H1 (cell line): ENCODE results near the gene ALPG. TPM values are rescaled to one million over a fixed set of nuclear protein-coding genes. Genes with fewer than 3 reads are reported as not detected.
"Not testable (repeated sequence)": the region's sequence is repeated elsewhere in the genome, so short reads cannot be mapped to it uniquely, and the experiment has no call there.

Experiments used
- CTCF ChIA-PET: fragments of 300-600 bp; sonication (Branson Sonifier 250); formaldehyde crosslinking; loops from one replicate; lab custom pipeline; 2021; ENCODE audit not compliant: partially characterized antibody; lab: Charles Lee
- POLR2A ChIA-PET: fragments of 300-600 bp; sonication (Branson Sonifier 250); formaldehyde crosslinking; loops from one replicate; lab custom pipeline; 2021; ENCODE audit warnings: inconsistent platforms; ENCODE audit not compliant: partially characterized antibody; lab: Charles Lee
- DNase-seq, 2 experiments: peaks; one replicate each; pipeline versions ENCODE4 v3.0.0 to v3.0.0-alpha.2; 2010 to 2022; ENCODE audit warnings: low spot score in 2 of 2, low read depth in 1 of 2, mixed read lengths in 1 of 2
- FAIRE-seq: peaks from 2 replicates; lab custom pipeline; 2011; peaks lifted over from hg19 to GRCh38; lab: Jason Lieb, UNC
- H2AFZ ChIP-seq: 2 replicates; pipeline ENCODE4 v1.8.1; 2012; ENCODE audit warnings: low read length, inconsistent platforms
- H2AK5ac ChIP-seq: 2 replicates; pipeline ENCODE4 v1.6.1; 2013; ENCODE audit warnings: low read depth, low read length
- H2BK120ac ChIP-seq: replicated peaks from 2 replicates; pipeline ENCODE3; 2013; ENCODE audit warnings: low read depth, low read length, inconsistent platforms
- H2BK12ac ChIP-seq: 2 replicates; pipeline ENCODE4 v1.6.1; 2013; ENCODE audit warnings: low read depth, low read length
- H2BK15ac ChIP-seq: 2 replicates; pipeline ENCODE4 v1.6.1; 2013; ENCODE audit warnings: low read length
- H2BK20ac ChIP-seq: 2 replicates; pipeline ENCODE4 v1.6.1; 2013; ENCODE audit warnings: low read length
- H2BK5ac ChIP-seq: 2 replicates; pipeline ENCODE4 v1.6.1; 2013; ENCODE audit warnings: low read depth, low read length
- H3K14ac ChIP-seq: 2 replicates; pipeline ENCODE4 v1.6.1; 2013; ENCODE audit warnings: inconsistent platforms; ENCODE audit not compliant: insufficient read length
- H3K18ac ChIP-seq: 2 replicates; pipeline ENCODE4 v1.6.1; 2013; ENCODE audit warnings: low read length; ENCODE audit errors: extremely low read depth
- H3K23ac ChIP-seq: 2 replicates; pipeline ENCODE4 v1.6.1; 2013; ENCODE audit warnings: inconsistent platforms; ENCODE audit not compliant: insufficient read length
- H3K23me2 ChIP-seq: 2 replicates; pipeline ENCODE4 v1.6.1; 2013; ENCODE audit warnings: low read depth, low read length
- H3K27ac ChIP-seq: 2 replicates; pipeline ENCODE4 v1.6.1; 2011; ENCODE audit warnings: low read depth, low read length, inconsistent platforms
- H3K27me3 ChIP-seq, 4 experiments: replicated peaks in 1 of 4; 1 replicate in 1 of 4; 2 replicates in 3 of 4; pipeline versions ENCODE4 v1.6.1 to v1.8.1; 2011 to 2013; ENCODE audit warnings: low read length in 3 of 4, mild to moderate bottlenecking in 3 of 4, inconsistent platforms in 2 of 4, mixed read lengths in 2 of 4, moderate library complexity in 1 of 4; ENCODE audit not compliant: control insufficient read depth in 3 of 4, insufficient read depth in 3 of 4; ENCODE audit errors: extremely low read depth in 1 of 4
- H3K36me3 ChIP-seq, 4 experiments: 2 replicates each; pipeline versions ENCODE4 v1.6.1 to v1.8.1; 2011 to 2013; ENCODE audit warnings: mild to moderate bottlenecking in 4 of 4, low read length in 3 of 4, moderate library complexity in 2 of 4, control low read depth in 1 of 4, inconsistent platforms in 1 of 4; ENCODE audit not compliant: insufficient read depth in 4 of 4, control insufficient read depth in 2 of 4
- H3K4ac ChIP-seq: replicated peaks from 2 replicates; pipeline ENCODE3; 2013; ENCODE audit warnings: low read length, low read depth, mixed read lengths, inconsistent platforms; ENCODE audit not compliant: insufficient read length
- H3K4me1 ChIP-seq, 4 experiments: replicated peaks in 1 of 4; 1 replicate in 1 of 4; 2 replicates in 3 of 4; pipeline versions ENCODE4 v1.6.1 to v1.8.1; 2011 to 2013; ENCODE audit warnings: low read length in 3 of 4, inconsistent platforms in 2 of 4, mixed read lengths in 1 of 4; ENCODE audit not compliant: insufficient read depth in 4 of 4, control insufficient read depth in 3 of 4
- H3K4me2 ChIP-seq, 2 experiments: 2 replicates each; pipeline versions ENCODE4 v1.6.1 to v1.8.1; 2011 to 2013; ENCODE audit warnings: low read depth in 2 of 2, low read length in 2 of 2, control low read depth in 1 of 2, inconsistent platforms in 1 of 2, mild to moderate bottlenecking in 1 of 2; ENCODE audit not compliant: insufficient read depth in 1 of 2
- H3K4me3 ChIP-seq, 4 experiments: fragments of 200-600, 300-600 bp in 1 of 4; sonication (generic), shearing (Covaris generic), sonication (Bioruptor Twin) in 1 of 4; 2 replicates each; pipeline versions ENCODE4 v1.5.1 to v1.8.1; 2011 to 2016; ENCODE audit warnings: low read length in 4 of 4, low read depth in 3 of 4, control low read depth in 2 of 4, inconsistent platforms in 2 of 4, mild to moderate bottlenecking in 2 of 4, mixed read lengths in 1 of 4, moderate library complexity in 1 of 4; ENCODE audit not compliant: insufficient read depth in 2 of 4; ENCODE audit errors: extremely low read depth in 1 of 4
- H3K56ac ChIP-seq: replicated peaks from 2 replicates; pipeline ENCODE3; 2013; ENCODE audit warnings: low read depth, mild to moderate bottlenecking, mixed read lengths, low read length, inconsistent platforms; ENCODE audit not compliant: insufficient read length
- H3K79me1 ChIP-seq: 2 replicates; pipeline ENCODE4 v1.6.1; 2013; ENCODE audit warnings: low read depth, low read length, control low read depth
- H3K79me2 ChIP-seq, 2 experiments: 2 replicates each; pipeline versions ENCODE4 v1.6.1 to v1.8.1; 2012 to 2013; ENCODE audit warnings: low read length in 2 of 2, mild to moderate bottlenecking in 2 of 2, inconsistent platforms in 1 of 2; ENCODE audit not compliant: insufficient read depth in 2 of 2, control insufficient read depth in 1 of 2
- H3K9ac ChIP-seq, 4 experiments: replicated peaks in 1 of 4; 1 replicate in 1 of 4; 2 replicates in 3 of 4; pipeline versions ENCODE4 v1.6.1 to v1.8.1; 2011 to 2013; ENCODE audit warnings: low read depth in 3 of 4, low read length in 3 of 4, control low read depth in 2 of 4, mild to moderate bottlenecking in 2 of 4, moderate library complexity in 2 of 4, inconsistent platforms in 1 of 4; ENCODE audit errors: extremely low read depth in 1 of 4
- H3K9me3 ChIP-seq, 2 experiments: 2 replicates each; pipeline versions ENCODE4 v1.6.1 to v1.8.1; 2012 to 2013; ENCODE audit warnings: mild to moderate bottlenecking in 2 of 2, moderate library complexity in 2 of 2, control low read depth in 1 of 2, inconsistent platforms in 1 of 2, low read depth in 1 of 2, low read length in 1 of 2, mixed read lengths in 1 of 2; ENCODE audit not compliant: insufficient read depth in 2 of 2
- H4K20me1 ChIP-seq, 2 experiments: replicated peaks in 1 of 2; 2 replicates each; pipeline versions ENCODE3 to v1.8.1; 2011 to 2013; ENCODE audit warnings: inconsistent platforms in 2 of 2, low read length in 2 of 2, mild to moderate bottlenecking in 1 of 2; ENCODE audit not compliant: insufficient read depth in 2 of 2, control insufficient read depth in 1 of 2
- H4K5ac ChIP-seq: 2 replicates; pipeline ENCODE4 v1.6.1; 2013; ENCODE audit warnings: low read length, low read depth, mixed read lengths, inconsistent platforms; ENCODE audit not compliant: insufficient read length
- H4K8ac ChIP-seq: 2 replicates; pipeline ENCODE4 v1.8.0; 2013; ENCODE audit warnings: mild to moderate bottlenecking, moderate library complexity, low read length, inconsistent platforms; ENCODE audit not compliant: insufficient read depth; ENCODE audit errors: extremely low read depth
- H4K91ac ChIP-seq: replicated peaks from 2 replicates; pipeline ENCODE3; 2013; ENCODE audit warnings: low read length, mixed read lengths, inconsistent platforms; ENCODE audit not compliant: insufficient read length
- WGBS, 2 experiments: shearing (Covaris generic) in 1 of 2; methylation state at CpG; one replicate each; pipeline versions ENCODE4 v1.1.6 to v1.1.7; 2013 to 2015; ENCODE audit warnings: low lambda C conversion rate in 2 of 2, mixed read lengths in 2 of 2, inconsistent platforms in 1 of 2, low coverage in 1 of 2, missing lambda C conversion rate in 1 of 2; ENCODE audit not compliant: insufficient replicate concordance in 2 of 2, insufficient coverage in 1 of 2, insufficient read length in 1 of 2; ENCODE audit errors: extremely low coverage in 1 of 2, missing lambda C conversion rate in 1 of 2; 5-methylcytosine and 5-hydroxymethylcytosine counted together
- polyA plus RNA-seq, 7 experiments: library from polyadenylated mRNA; depleted of rRNA in 3 of 7; stranded (reverse) in 5 of 7; unstranded in 2 of 7; fragments of >200 nt in 5 of 7; fragments of 200-250 nt in 2 of 7; gene quantifications; 1 replicate in 5 of 7; 2 replicates in 1 of 7; 4 replicates in 1 of 7; pipeline versions ENCODE4 v1.2.1 to v1.2.3, GENCODE V29; 2011 to 2013; ENCODE audit warnings: missing spikeins in 2 of 7, mixed read lengths in 2 of 7
- total RNA-seq: library from RNA; stranded (reverse); fragmentation: NEBNext Ultra II Directional; extraction: Animal tissue kit (Norgen Biotek cat#: 25700); gene quantifications from 2 replicates; pipeline ENCODE4 v1.2.1, GENCODE V29; 2021

Gene ALPG
- total and polyA plus RNA-seq, 2 of the 8 experiments (the other 6 are each of a cell fraction or from before 2014, with no cell fraction given): 0.56 to 2.1 TPM

- H4K8ac ChIP-seq, H3K14ac ChIP-seq, H3K56ac ChIP-seq, H2BK120ac ChIP-seq, H3K4me2 ChIP-seq, H2BK12ac ChIP-seq, H3K4ac ChIP-seq, H3K9me3 ChIP-seq, FAIRE-seq, H4K91ac ChIP-seq, H3K4me1 ChIP-seq, H3K79me2 ChIP-seq, H3K9ac ChIP-seq, H4K20me1 ChIP-seq, H2BK15ac ChIP-seq, H3K27ac ChIP-seq, H3K4me3 ChIP-seq, POLR2A ChIA-PET, H3K79me1 ChIP-seq, H3K18ac ChIP-seq, DNase-seq, H3K23ac ChIP-seq, H2AFZ ChIP-seq, H3K23me2 ChIP-seq, H3K27me3 ChIP-seq, H2AK5ac ChIP-seq, H4K5ac ChIP-seq, H2BK5ac ChIP-seq, H2BK20ac ChIP-seq: not testable (repeated sequence)
- CTCF ChIA-PET: interaction anchor here (1.6 kb wide), 1 partner anchor 29 kb away, joined by 4 read pairs; no protein-coding TSS in a partner anchor
- WGBS, 2 experiments: 91% methylated on average over 7 of the region's 10 CpGs; no CpG with 5 or more reads in 1 of the 2 experiments
- H3K36me3 ChIP-seq: peaks cover 0 to 21% (median 12%) of the 10 kb centered on the region in 4 experiments; a peak in 5 of 8 replicates
These were observed 1.6 kb downstream of the ALPG start for GRCh38 chr2:232408269-232408668.
